Nephron progenitor cell (in vitro differentiated cells): ENCODE results near the gene B3GNT8.
"Not testable (repeated sequence)": the region's sequence is repeated elsewhere in the genome, so short reads cannot be mapped to it uniquely, and the experiment has no call there.

Experiments
- DNase-seq: peaks from one replicate; pipeline ENCODE4 v3.0.0; 2021
- H3K27ac Mint-ChIP-seq: 2 replicates; pipeline ENCODE4 v1.8.0; 2021; ENCODE audit warnings: mild to moderate bottlenecking, moderate library complexity, mixed read lengths
- H3K27me3 Mint-ChIP-seq: 2 replicates; pipeline ENCODE4 v1.8.0; 2021; ENCODE audit warnings: mild to moderate bottlenecking, low read depth, mixed read lengths; ENCODE audit not compliant: poor library complexity
- H3K36me3 Mint-ChIP-seq: 2 replicates; pipeline ENCODE4 v1.8.0; 2021; ENCODE audit warnings: low read depth, mixed read lengths
- H3K4me1 Mint-ChIP-seq: 2 replicates; pipeline ENCODE4 v1.8.0; 2021; ENCODE audit warnings: mixed read lengths
- H3K4me3 Mint-ChIP-seq: 2 replicates; pipeline ENCODE4 v1.8.0; 2021; ENCODE audit warnings: mild to moderate bottlenecking, moderate library complexity, mixed read lengths
- H3K9me3 Mint-ChIP-seq: 2 replicates; pipeline ENCODE4 v1.8.0; 2021; ENCODE audit warnings: mild to moderate bottlenecking, moderate library complexity, mixed read lengths
- CTCF ChIP-seq: fragments of 200-600 bp; sonication (generic); IDR thresholded peaks from 2 replicates; pipeline ENCODE4 v1.5.0; 2021; ENCODE audit warnings: antibody characterized with exemption

Gene B3GNT8, protein sequence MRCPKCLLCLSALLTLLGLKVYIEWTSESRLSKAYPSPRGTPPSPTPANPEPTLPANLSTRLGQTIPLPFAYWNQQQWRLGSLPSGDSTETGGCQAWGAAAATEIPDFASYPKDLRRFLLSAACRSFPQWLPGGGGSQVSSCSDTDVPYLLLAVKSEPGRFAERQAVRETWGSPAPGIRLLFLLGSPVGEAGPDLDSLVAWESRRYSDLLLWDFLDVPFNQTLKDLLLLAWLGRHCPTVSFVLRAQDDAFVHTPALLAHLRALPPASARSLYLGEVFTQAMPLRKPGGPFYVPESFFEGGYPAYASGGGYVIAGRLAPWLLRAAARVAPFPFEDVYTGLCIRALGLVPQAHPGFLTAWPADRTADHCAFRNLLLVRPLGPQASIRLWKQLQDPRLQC

DNA sequence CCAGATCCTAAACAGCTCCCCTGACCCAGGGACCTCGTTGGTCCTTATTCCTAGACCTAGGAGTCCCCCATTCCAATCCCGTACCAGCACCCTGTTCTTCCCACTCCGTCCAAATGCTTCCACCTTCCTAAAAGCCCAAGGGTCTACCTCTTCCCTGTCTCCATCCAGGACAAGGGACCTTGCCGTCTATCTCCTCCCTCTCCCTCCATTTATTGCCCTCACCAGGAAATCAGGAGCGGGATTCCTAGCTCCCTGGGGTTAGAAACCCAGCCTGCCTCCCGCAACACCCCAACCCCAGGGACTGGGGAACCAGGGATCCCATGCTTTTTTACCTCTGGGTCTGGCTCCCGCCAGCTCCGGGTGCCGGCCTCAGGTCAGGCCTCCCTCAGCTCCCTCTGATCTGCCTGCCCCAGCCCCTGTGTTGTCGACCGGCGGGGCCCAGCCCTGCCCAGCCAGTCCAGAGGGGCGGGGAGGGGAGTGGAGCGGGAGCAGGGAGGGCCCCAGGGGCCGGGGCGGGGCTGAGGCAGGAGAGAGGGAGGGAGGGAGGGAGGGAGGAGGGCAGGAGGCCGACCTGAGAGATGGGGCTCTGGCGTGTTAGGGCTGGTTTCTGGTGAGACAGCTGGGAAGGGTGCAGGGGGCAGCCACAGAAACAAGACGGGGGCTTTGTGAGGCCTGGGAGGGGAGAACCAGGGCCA is at the start of gene B3GNT8:
Gene B3GNT8, minus strand, starts transcription at position 423 of the 695 bp plus-strand sequence. CDS start 596 bp downstream, outside the sequence.
- peaks cover 49% of the 10 kb centered on the region for H3K4me1 Mint-ChIP-seq
- TF ChIP-seq CTCF = no peak
- peak within 1 kb of the TSS; percentile 85 for H3K4me3 Mint-ChIP-seq
- peaks cover 7% of the 10 kb centered on the region for H3K36me3 Mint-ChIP-seq
- H3K27ac Mint-ChIP-seq = peak within 1 kb of the TSS; percentile 80
- DNase-seq = peak; percentile 86
- no peaks in the 10 kb centered on the region for H3K27me3 Mint-ChIP-seq
- no peaks in the 10 kb centered on the region for H3K9me3 Mint-ChIP-seq

DNA sequence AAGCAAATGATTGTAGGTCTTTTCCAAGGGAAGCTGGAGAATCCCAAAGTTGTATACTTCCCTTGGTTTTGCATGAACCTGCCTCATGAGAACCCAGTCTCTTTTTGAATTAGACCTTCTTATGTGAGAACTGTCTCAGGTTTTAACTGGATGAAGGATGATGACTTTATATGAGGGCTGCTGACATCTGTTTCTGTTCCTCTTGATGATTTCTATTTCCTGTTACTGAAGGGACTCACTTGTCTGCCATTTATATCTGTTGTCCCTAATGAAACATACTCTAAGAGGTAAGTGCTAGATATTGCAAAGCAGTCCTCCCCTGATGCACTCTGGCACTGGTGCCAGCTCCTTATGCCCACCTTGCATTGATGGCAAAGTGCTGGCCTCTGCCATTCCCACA is 49.4 kb upstream of the B3GNT8 start:
- Mint-ChIP-seq H3K4me3 (no peak overlapping the region), H3K27me3 (peaks cover 10% of the 10 kb centered on the region), H3K9me3 (peaks cover 52% of the 10 kb centered on the region), H3K36me3 (no peaks in the 10 kb centered on the region), H3K27ac (no peak overlapping the region), H3K4me1 (no peaks in the 10 kb centered on the region)
- DNase-seq = no peak
- TF ChIP-seq CTCF = no peak

GRCh38 chr19:41463257-41464256 is 36.4 kb upstream of the B3GNT8 start:
- H3K27me3 Mint-ChIP-seq = peaks cover 13% of the 10 kb centered on the region
- not testable (repeated sequence) for H3K27ac Mint-ChIP-seq, H3K4me3 Mint-ChIP-seq, H3K4me1 Mint-ChIP-seq, DNase-seq, H3K36me3 Mint-ChIP-seq
- H3K9me3 Mint-ChIP-seq = peaks cover 47% of the 10 kb centered on the region

DNA sequence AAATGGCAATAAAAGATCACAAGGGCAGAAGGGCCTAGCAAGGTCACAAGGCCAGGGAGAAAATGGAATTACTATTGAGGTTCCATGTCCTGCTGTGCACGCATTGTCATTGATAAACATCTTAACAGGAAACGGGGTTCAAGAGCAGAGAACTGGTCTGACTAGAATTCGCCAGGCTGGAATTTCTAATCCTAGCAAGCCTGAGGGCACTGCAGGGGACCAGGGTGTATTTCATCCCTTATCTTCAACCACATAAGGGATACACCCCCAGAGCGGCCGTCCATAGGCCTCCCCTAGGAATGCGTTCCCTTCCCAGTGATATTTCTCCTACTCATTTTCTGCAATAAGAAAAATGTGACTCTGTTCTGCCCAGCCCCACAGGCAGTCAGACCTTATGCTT is 35.3 kb upstream of the B3GNT8 start:
- no peak for TF ChIP-seq CTCF
- DNase-seq = no peak
- H3K4me3 Mint-ChIP-seq = no peak overlapping the region
- H3K4me1 Mint-ChIP-seq = no peaks in the 10 kb centered on the region
- H3K27ac Mint-ChIP-seq = no peak overlapping the region
- H3K9me3 Mint-ChIP-seq = peaks cover 48% of the 10 kb centered on the region
- H3K27me3 Mint-ChIP-seq = peaks cover 13% of the 10 kb centered on the region
- H3K36me3 Mint-ChIP-seq = no peaks in the 10 kb centered on the region

DNA sequence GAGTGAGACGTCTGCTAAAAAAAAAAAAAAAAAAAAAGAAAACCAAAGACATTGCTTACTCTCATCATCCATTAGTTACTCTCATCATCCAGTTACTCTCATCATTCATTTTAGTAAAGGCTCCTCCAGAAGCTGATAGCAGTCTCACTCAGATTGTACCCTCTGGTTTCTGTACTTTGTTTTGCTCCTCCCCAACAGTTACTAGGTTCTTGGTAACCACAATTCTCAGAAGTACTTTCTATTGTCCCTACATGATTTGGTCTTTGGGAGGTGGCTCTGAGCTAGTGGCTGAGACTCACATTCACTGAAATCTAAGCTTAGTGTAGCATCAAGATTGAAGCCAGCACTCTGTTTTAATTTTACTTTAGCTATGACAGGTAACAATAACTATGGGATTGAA is 30.1 kb upstream of the B3GNT8 start:
- Mint-ChIP-seq H3K27me3 (peaks cover 27% of the 10 kb centered on the region), H3K27ac (no peak overlapping the region), H3K36me3 (no peaks in the 10 kb centered on the region), H3K9me3 (peaks cover 41% of the 10 kb centered on the region), H3K4me1 (no peaks in the 10 kb centered on the region), H3K4me3 (no peak overlapping the region)
- no peak for DNase-seq
- no peak for TF ChIP-seq CTCF
